ENCODE measurements around the gene ALDH1A2. TPM values are rescaled to one million over a fixed set of nuclear protein-coding genes. Genes with fewer than 3 reads are reported as not detected.

The ALDH1A2 gene
- total and polyA plus RNA-seq, 11 donors = 1.9 to 63.3 (median 6.8) TPM

GRCh38 chr15:58014040-58014439 lies 51.5 kb downstream of the ALDH1A2 start:
- no peak overlapping the region for H3K4me3 ChIP-seq
- intact Hi-C loops (cut with DNase I) = no loop called here
- no peak for DNase-seq
- ATAC-seq = no peak
- peaks cover 0 to 22% (median 0%) of the 10 kb centered on the region in 9 donors for H3K36me3 ChIP-seq
- no peaks in the 10 kb centered on the region for H3K27me3 ChIP-seq
- H3K27ac ChIP-seq = no peak overlapping the region
- TF ChIP-seq CTCF (IDR thresholded peaks at IDR 0.05) (no peak), POLR2A (IDR thresholded peaks at IDR 0.05) (no peak)
- H3K4me1 ChIP-seq = no peaks in the 10 kb centered on the region
- H3K9me3 ChIP-seq = no peaks in the 10 kb centered on the region
- WGBS, 4 donors = 64 to 78% (median 70%) methylated on average over 4 of the region's 4 CpGs

GRCh38 chr15:58010983-58011382 lies 54.5 kb downstream of the ALDH1A2 start:
- ATAC-seq = no peak
- no peak for DNase-seq
- H3K4me1 ChIP-seq = no peaks in the 10 kb centered on the region
- no peak for TF ChIP-seq POLR2A (IDR thresholded peaks at IDR 0.05)
- TF ChIP-seq CTCF (IDR thresholded peaks at IDR 0.05) = no peak
- peaks cover 0 to 22% (median 0%) of the 10 kb centered on the region in 9 donors for H3K36me3 ChIP-seq
- H3K9me3 ChIP-seq = peaks cover 0 to 13% (median 0%) of the 10 kb centered on the region in 12 donors
- 82 to 91% (median 86%) methylated on average over 2 of the region's 2 CpGs for WGBS, 4 donors
- intact Hi-C loops (cut with DNase I) = no loop called here
- H3K4me3 ChIP-seq = no peak overlapping the region
- H3K27ac ChIP-seq = no peak overlapping the region
- H3K27me3 ChIP-seq = no peaks in the 10 kb centered on the region

- 90 to 96% (median 92%) methylated on average over 3 of the region's 3 CpGs for WGBS, 4 donors
- intact Hi-C loops (cut with DNase I) = no loop called here
- no peak for DNase-seq
Measured at GRCh38 chr15:58003810-58004209, 61.7 kb downstream of the ALDH1A2 start.

More at GRCh38 chr15:58003810-58004209, 61.7 kb downstream of the ALDH1A2 start:
- no peaks in the 10 kb centered on the region for H3K27me3 ChIP-seq
- H3K4me3 ChIP-seq = no peak overlapping the region
- H3K27ac ChIP-seq = no peak overlapping the region
- no peak for ATAC-seq
- TF ChIP-seq CTCF (IDR thresholded peaks at IDR 0.05) (no peak), POLR2A (IDR thresholded peaks at IDR 0.05) (no peak)
- peaks cover 0 to 16% (median 0%) of the 10 kb centered on the region in 12 donors for H3K9me3 ChIP-seq
- H3K4me1 ChIP-seq = no peaks in the 10 kb centered on the region
- H3K36me3 ChIP-seq = peaks cover 0 to 6% (median 0%) of the 10 kb centered on the region in 9 donors
